HepG2 (cell line): ENCODE measurements around the gene ZNF451. TPM values are rescaled to one million over a fixed set of nuclear protein-coding genes. Genes with fewer than 3 reads are reported as not detected.
"Not testable (repeated sequence)": the region's sequence is repeated elsewhere in the genome, so short reads cannot be mapped to it uniquely, and the experiment has no call there.

Experiments used
- NONO ChIP-seq, 2 experiments: fragments of 450-650 bp in 1 of 2; sonication (generic) in 1 of 2; formaldehyde crosslinking in 1 of 2; IDR thresholded peaks in 1 of 2; conservative IDR thresholded peaks in 1 of 2; 2 replicates each; pipeline versions ENCODE4 v1.6.1 to v1.8.0; 2017 to 2022; ENCODE audit warnings: mild to moderate bottlenecking in 1 of 2, missing genetic modification reagents in 1 of 2, moderate library complexity in 1 of 2
- NR2F6 ChIP-seq, 2 experiments: IDR thresholded peaks; 2 replicates each; pipeline ENCODE4 v1.6.1; 2016; ENCODE audit warnings: antibody characterized with exemption in 1 of 2, mild to moderate bottlenecking in 1 of 2
- SAP130 ChIP-seq: IDR thresholded peaks from 2 replicates; pipeline ENCODE4 v1.6.1; 2016; ENCODE audit warnings: low read depth
- SOX13 ChIP-seq, 3 experiments: fragments of 450-650 bp in 1 of 3; sonication (generic) in 1 of 3; formaldehyde crosslinking in 1 of 3; IDR thresholded peaks in 2 of 3; conservative IDR thresholded peaks in 1 of 3; 2 replicates each; pipeline versions ENCODE4 v1.5.0 to v1.6.1; 2016 to 2020; ENCODE audit warnings: antibody characterized with exemption in 1 of 3, mild to moderate bottlenecking in 1 of 3, missing compliant biosample characterization in 1 of 3, missing genetic modification reagents in 1 of 3, moderate library complexity in 1 of 3
- SP1 ChIP-seq, 2 experiments: fragments of 450-650 bp in 1 of 2; sonication (generic) in 1 of 2; formaldehyde crosslinking in 1 of 2; IDR thresholded peaks; 2 replicates each; pipeline versions ENCODE4 v1.4.0 to v1.6.1; 2016 to 2020; ENCODE audit warnings: missing genetic modification reagents in 1 of 2
- TBL1XR1 ChIP-seq: fragments of 150-350 bp; IDR thresholded peaks from 2 replicates; pipeline ENCODE4 v1.6.1; 2014; ENCODE audit warnings: borderline replicate concordance, low read length; ENCODE audit not compliant: partially characterized antibody
- ZBTB40 ChIP-seq, 2 experiments: fragments of 450-650 bp in 1 of 2; sonication (generic) in 1 of 2; formaldehyde crosslinking in 1 of 2; IDR thresholded peaks; 2 replicates each; pipeline versions ENCODE4 v1.6.1 to v1.8.0; 2016 to 2022; ENCODE audit warnings: antibody characterized with exemption in 1 of 2, mild to moderate bottlenecking in 1 of 2, missing genetic modification reagents in 1 of 2
- ZNF564 ChIP-seq: sonication (generic); formaldehyde crosslinking; IDR thresholded peaks from 2 replicates; pipeline ENCODE4 v1.8.1; 2023; ENCODE audit warnings: mild to moderate bottlenecking, missing genetic modification reagents
- polyA plus RNA-seq, 8 experiments: library from polyadenylated mRNA; depleted of rRNA in 3 of 8; stranded (reverse) in 7 of 8; unstranded in 1 of 8; fragments of >200 nt; fragmentation: Illumina TruSeq in 4 of 8; extraction: Trizol in 4 of 8; gene quantifications; 2 replicates each; pipeline versions ENCODE4 v1.2.1 to v1.2.3, GENCODE V29; 2011 to 2016; ENCODE audit warnings: low read depth in 4 of 8, missing spikeins in 1 of 8, mixed read lengths in 1 of 8; ENCODE audit not compliant: insufficient read depth in 1 of 8
- total RNA-seq, 5 experiments: library from RNA; depleted of rRNA; stranded (reverse); fragments of >200 nt; fragmentation: Illumina TruSeq; extraction: Trizol; gene quantifications; 2 replicates each; pipeline ENCODE4 v1.2.3, GENCODE V29; 2016; ENCODE audit warnings: low read depth in 1 of 5
- TF ChIP-seq, protein P1 (sequence below): sonication (generic); formaldehyde crosslinking; IDR thresholded peaks from 2 replicates; pipeline ENCODE4 v1.4.0; 2020; ENCODE audit warnings: mild to moderate bottlenecking, missing genetic modification reagents, borderline replicate concordance

Gene ZNF451
- total and polyA plus RNA-seq, 2 of the 13 experiments (the other 11 are each of a cell fraction or from before 2014, with no cell fraction given), result 32.1 to 65.7 TPM

- not testable (repeated sequence) for TF ChIP-seq ZBTB40, NR2F6, SOX13, NONO, SP1 (IDR thresholded peaks at IDR 0.05)
- TF ChIP-seq ZBTB40 (CRISPR knock-in tag; IDR thresholded peaks at IDR 0.05) (peak; percentile 64), NR2F6 (CRISPR knock-in tag; IDR thresholded peaks at IDR 0.05) (0 out of 2 replicates have a peak, but pooled peaks have one; percentile 20), SOX13 (CRISPR knock-in tag; conservative IDR thresholded peaks at IDR 0.05 in 1 of 2, IDR thresholded peaks at IDR 0.05 in 1 of 2) (peak in 1 of 2 experiments; percentile 56; a peak in 2 of 4 replicates), NONO (CRISPR knock-in tag; conservative IDR thresholded peaks at IDR 0.05) (peak; percentile 94), ZNF564 (CRISPR knock-in tag) (peak; percentile 82; the same call in 1 of the 2 replicates), SP1 (CRISPR knock-in tag; IDR thresholded peaks at IDR 0.05) (peak; percentile 81), TBL1XR1 (peak; percentile 31), SAP130 (peak; percentile 95)
- TF ChIP-seq, protein P1, sequence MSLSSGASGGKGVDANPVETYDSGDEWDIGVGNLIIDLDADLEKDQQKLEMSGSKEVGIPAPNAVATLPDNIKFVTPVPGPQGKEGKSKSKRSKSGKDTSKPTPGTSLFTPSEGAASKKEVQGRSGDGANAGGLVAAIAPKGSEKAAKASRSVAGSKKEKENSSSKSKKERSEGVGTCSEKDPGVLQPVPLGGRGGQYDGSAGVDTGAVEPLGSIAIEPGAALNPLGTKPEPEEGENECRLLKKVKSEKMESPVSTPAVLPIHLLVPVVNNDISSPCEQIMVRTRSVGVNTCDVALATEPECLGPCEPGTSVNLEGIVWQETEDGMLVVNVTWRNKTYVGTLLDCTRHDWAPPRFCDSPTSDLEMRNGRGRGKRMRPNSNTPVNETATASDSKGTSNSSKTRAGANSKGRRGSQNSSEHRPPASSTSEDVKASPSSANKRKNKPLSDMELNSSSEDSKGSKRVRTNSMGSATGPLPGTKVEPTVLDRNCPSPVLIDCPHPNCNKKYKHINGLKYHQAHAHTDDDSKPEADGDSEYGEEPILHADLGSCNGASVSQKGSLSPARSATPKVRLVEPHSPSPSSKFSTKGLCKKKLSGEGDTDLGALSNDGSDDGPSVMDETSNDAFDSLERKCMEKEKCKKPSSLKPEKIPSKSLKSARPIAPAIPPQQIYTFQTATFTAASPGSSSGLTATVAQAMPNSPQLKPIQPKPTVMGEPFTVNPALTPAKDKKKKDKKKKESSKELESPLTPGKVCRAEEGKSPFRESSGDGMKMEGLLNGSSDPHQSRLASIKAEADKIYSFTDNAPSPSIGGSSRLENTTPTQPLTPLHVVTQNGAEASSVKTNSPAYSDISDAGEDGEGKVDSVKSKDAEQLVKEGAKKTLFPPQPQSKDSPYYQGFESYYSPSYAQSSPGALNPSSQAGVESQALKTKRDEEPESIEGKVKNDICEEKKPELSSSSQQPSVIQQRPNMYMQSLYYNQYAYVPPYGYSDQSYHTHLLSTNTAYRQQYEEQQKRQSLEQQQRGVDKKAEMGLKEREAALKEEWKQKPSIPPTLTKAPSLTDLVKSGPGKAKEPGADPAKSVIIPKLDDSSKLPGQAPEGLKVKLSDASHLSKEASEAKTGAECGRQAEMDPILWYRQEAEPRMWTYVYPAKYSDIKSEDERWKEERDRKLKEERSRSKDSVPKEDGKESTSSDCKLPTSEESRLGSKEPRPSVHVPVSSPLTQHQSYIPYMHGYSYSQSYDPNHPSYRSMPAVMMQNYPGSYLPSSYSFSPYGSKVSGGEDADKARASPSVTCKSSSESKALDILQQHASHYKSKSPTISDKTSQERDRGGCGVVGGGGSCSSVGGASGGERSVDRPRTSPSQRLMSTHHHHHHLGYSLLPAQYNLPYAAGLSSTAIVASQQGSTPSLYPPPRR (CRISPR knock-in tag), result peak; percentile 74; the same call in 1 of the 2 replicates
Measured at GRCh38 chr6:57046332-57047256, 43.4 kb upstream of the ZNF451 start, which contains the start of gene KIAA1586 (continued).
